Measurements from ENCODE around the gene SLC35F3.

SLC35F3 gene

DNA sequence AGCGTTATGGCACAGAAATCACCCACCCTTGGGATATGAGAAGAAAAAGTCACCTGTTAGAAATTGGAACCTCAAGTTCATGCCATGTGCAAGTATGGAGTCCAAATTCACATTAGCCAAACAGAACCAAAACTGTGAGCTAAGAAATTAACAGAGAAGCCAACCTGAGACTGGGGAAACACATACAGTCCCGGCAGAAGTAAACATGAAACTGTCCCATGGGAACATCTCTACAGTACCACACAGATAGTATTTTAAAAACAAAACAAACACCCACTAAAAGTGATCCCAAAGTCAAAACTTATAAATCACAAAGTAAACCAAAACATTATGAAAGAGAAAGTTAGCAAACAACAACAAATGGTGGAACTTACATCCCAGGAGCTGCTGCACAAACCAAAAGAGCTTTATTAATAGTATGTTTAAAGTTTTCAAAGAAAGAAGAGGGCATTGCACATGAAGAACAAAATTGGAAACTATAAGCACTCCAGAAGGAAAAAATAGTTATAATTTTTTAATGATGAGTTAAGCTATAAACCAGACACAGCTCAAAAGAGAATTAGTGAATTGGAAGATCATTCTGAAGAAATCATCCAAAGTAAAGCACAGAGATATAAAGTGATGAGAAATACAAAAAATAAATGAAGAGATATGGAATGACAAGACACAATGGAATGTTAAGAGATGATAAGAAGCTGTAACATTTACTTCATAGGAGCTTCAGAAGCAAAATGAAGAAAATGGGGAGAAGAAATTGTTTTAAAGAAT lies 385.2 kb downstream of the SLC35F3 start:
- Histone ChIP-seq H3K9ac (ENCODE audit: low read length) (no peak overlapping the region), H3K4me3 (ENCODE audit: insufficient read depth, low read length, poor library complexity, severe bottlenecking) (no peak overlapping the region), H3K36me3 (ENCODE audit: low read length) (no peaks in the 10 kb centered on the region), H2AFZ (ENCODE audit: low read depth, low read length, severe bottlenecking) (no peak overlapping the region), H3K27me3 (ENCODE audit: low read length) (no peaks in the 10 kb centered on the region), H3K9me3 (ENCODE audit: insufficient read depth, low read length) (no peaks in the 10 kb centered on the region), H4K20me1 (ENCODE audit: low read depth, low read length) (no peaks in the 10 kb centered on the region), H3K79me2 (ENCODE audit: insufficient read depth, low read length) (no peaks in the 10 kb centered on the region), H3F3A (ENCODE audit: insufficient read depth) (no peaks in the 10 kb centered on the region), H3K4me2 (ENCODE audit: low read depth, low read length, poor library complexity, severe bottlenecking) (no peak overlapping the region), H3K27ac (ENCODE audit: low read depth, low read length) (no peak overlapping the region), H3K9me2 (replicated peaks; ENCODE audit: insufficient read depth, low read length) (no peaks in the 10 kb centered on the region)
- TF ChIP-seq EZH2phosphoT487 (conservative IDR thresholded peaks at IDR 0.05; ENCODE audit: low read length) (no peak), CTCF (IDR thresholded peaks at IDR 0.05; ENCODE audit: insufficient read depth, low read length, poor library complexity, severe bottlenecking) (no peak)

DNA sequence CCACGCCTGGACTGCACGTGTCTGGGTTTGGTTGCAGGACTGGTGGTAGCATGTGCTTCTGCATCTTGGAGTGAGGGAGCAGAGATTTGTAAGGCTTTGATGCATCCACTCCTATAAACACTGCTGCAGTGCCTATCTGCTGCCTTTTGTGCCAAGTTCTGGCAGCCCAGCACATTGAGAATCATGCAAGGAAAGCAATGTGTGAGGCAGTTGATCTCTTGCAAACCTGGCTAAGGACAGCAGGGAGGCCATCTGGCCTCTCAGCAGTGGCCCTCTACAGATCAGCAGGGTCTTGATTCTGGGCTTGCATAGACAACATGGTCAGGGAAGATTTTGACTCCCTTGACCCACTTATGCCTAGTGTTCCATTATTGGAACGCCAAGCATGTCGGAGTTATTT lies 387.5 kb downstream of the SLC35F3 start:
- H3K4me2 ChIP-seq (ENCODE audit: low read depth, low read length, poor library complexity, severe bottlenecking): no peak overlapping the region
- H3K27ac ChIP-seq (ENCODE audit: low read depth, low read length): no peak overlapping the region
- no peaks in the 10 kb centered on the region for H3K36me3 ChIP-seq (ENCODE audit: low read length)
- H3K27me3 ChIP-seq (ENCODE audit: low read length): no peaks in the 10 kb centered on the region
- H3K9me3 ChIP-seq (ENCODE audit: insufficient read depth, low read length): no peaks in the 10 kb centered on the region
- no peak overlapping the region for H2AFZ ChIP-seq (ENCODE audit: low read depth, low read length, severe bottlenecking)
- no peaks in the 10 kb centered on the region for H3K79me2 ChIP-seq (ENCODE audit: insufficient read depth, low read length)
- no peaks in the 10 kb centered on the region for H3F3A ChIP-seq (ENCODE audit: insufficient read depth)
- no peak overlapping the region for H3K4me3 ChIP-seq (ENCODE audit: insufficient read depth, low read length, poor library complexity, severe bottlenecking)
- no peaks in the 10 kb centered on the region for H4K20me1 ChIP-seq (ENCODE audit: low read depth, low read length)
- no peaks in the 10 kb centered on the region for H3K9me2 ChIP-seq (replicated peaks; ENCODE audit: insufficient read depth, low read length)
- no peak overlapping the region for H3K9ac ChIP-seq (ENCODE audit: low read length)
- TF ChIP-seq EZH2phosphoT487 (conservative IDR thresholded peaks at IDR 0.05; ENCODE audit: low read length) (no peak), CTCF (IDR thresholded peaks at IDR 0.05; ENCODE audit: insufficient read depth, low read length, poor library complexity, severe bottlenecking) (no peak)

- no peak overlapping the region for H3K4me3 ChIP-seq (ENCODE audit: insufficient read depth, low read length, poor library complexity, severe bottlenecking)
- no peaks in the 10 kb centered on the region for H3F3A ChIP-seq (ENCODE audit: insufficient read depth)
- no peak overlapping the region for H3K4me2 ChIP-seq (ENCODE audit: low read depth, low read length, poor library complexity, severe bottlenecking)
- no peak overlapping the region for H2AFZ ChIP-seq (ENCODE audit: low read depth, low read length, severe bottlenecking)
- H3K9me3 ChIP-seq (ENCODE audit: insufficient read depth, low read length): no peaks in the 10 kb centered on the region
- no peaks in the 10 kb centered on the region for H3K36me3 ChIP-seq (ENCODE audit: low read length)
- H3K9ac ChIP-seq (ENCODE audit: low read length): no peak overlapping the region
- H3K27ac ChIP-seq (ENCODE audit: low read depth, low read length): no peak overlapping the region
- TF ChIP-seq CTCF (IDR thresholded peaks at IDR 0.05; ENCODE audit: insufficient read depth, low read length, poor library complexity, severe bottlenecking) (no peak), EZH2phosphoT487 (conservative IDR thresholded peaks at IDR 0.05; ENCODE audit: low read length) (no peak)
- H3K79me2 ChIP-seq (ENCODE audit: insufficient read depth, low read length): no peaks in the 10 kb centered on the region
- no peaks in the 10 kb centered on the region for H3K9me2 ChIP-seq (replicated peaks; ENCODE audit: insufficient read depth, low read length)
- H3K27me3 ChIP-seq (ENCODE audit: low read length): no peaks in the 10 kb centered on the region
- no peaks in the 10 kb centered on the region for H4K20me1 ChIP-seq (ENCODE audit: low read depth, low read length)
Observed at GRCh38 chr1:234292548-234292947, 388.1 kb downstream of the SLC35F3 start.
